ENCODE measurements around the gene CLDN10.

- TF ChIP-seq CTCF (conservative IDR thresholded peaks at IDR 0.05) (no peak), ZFX (IDR thresholded peaks at IDR 0.05) (no peak)
These were observed 51.5 kb downstream of the CLDN10 start for GRCh38 chr13:95603887-95604555.

All from C4-2B (cell line).